Measurements from ENCODE around the gene FAM13A.

The FAM13A gene

DNA sequence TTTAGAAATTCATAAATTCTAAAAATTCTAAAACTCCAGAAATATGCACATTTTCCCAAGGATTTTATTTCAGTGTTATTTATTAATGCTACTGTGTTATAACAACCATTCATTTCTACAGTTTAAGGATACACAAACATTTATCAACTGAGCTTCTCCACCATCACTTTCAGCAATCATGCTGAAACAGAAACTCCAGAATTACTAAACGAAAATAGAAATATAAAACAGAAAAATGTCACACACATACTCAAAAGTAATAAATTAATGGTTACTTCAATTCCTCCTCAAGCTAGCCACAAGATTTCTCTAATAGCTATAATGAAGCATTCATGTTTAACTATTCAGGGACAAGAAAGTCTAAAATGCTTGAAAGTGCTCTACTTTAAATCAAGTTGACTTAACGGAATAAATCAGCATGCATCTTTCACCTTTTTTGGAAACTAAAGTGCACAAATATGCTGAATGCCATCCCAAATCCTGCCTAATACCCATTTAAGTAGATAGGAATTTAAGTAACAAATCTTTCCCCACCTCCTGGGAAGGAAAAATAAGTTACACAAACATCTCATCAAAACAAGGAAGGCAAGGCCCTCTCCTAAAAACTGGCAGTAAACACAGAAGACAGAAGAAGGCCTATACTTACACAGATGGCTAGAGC, 563 bp downstream of the FAM13A start:
- Histone ChIP-seq H3F3A (ENCODE audit: control insufficient read depth, insufficient read depth) (no peaks in the 10 kb centered on the region), H3K4me3 (ENCODE audit: low read length) (peak overlapping the region; percentile 26), H3K27me3 (ENCODE audit: control insufficient read depth, low read length) (no peaks in the 10 kb centered on the region), H4K20me1 (ENCODE audit: control insufficient read depth, insufficient read depth, low read depth, low read length) (no peaks in the 10 kb centered on the region), H3K36me3 (ENCODE audit: control insufficient read depth, low read length) (no peaks in the 10 kb centered on the region), H3K9me3 (ENCODE audit: control insufficient read depth, insufficient read depth, low read length) (no peaks in the 10 kb centered on the region), H3K4me2 (ENCODE audit: low read length) (no peak overlapping the region; the same call in 1 of the 2 replicates), H3K27ac (ENCODE audit: low read depth, low read length) (no peak overlapping the region), H3K79me2 (ENCODE audit: control insufficient read depth, low read length) (no peaks in the 10 kb centered on the region), H3K4me1 (ENCODE audit: control insufficient read depth, low read length) (no peaks in the 10 kb centered on the region), H3K9me2 (replicated peaks; ENCODE audit: control insufficient read depth, low read length) (no peaks in the 10 kb centered on the region)
- TF ChIP-seq EZH2phosphoT487 (IDR thresholded peaks at IDR 0.05; ENCODE audit: borderline replicate concordance, low read length): no peak
- TF ChIP-seq, protein P1, sequence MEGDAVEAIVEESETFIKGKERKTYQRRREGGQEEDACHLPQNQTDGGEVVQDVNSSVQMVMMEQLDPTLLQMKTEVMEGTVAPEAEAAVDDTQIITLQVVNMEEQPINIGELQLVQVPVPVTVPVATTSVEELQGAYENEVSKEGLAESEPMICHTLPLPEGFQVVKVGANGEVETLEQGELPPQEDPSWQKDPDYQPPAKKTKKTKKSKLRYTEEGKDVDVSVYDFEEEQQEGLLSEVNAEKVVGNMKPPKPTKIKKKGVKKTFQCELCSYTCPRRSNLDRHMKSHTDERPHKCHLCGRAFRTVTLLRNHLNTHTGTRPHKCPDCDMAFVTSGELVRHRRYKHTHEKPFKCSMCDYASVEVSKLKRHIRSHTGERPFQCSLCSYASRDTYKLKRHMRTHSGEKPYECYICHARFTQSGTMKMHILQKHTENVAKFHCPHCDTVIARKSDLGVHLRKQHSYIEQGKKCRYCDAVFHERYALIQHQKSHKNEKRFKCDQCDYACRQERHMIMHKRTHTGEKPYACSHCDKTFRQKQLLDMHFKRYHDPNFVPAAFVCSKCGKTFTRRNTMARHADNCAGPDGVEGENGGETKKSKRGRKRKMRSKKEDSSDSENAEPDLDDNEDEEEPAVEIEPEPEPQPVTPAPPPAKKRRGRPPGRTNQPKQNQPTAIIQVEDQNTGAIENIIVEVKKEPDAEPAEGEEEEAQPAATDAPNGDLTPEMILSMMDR (IDR thresholded peaks at IDR 0.05; ENCODE audit: low read depth, low read length, poor library complexity, severe bottlenecking): no peak

DNA sequence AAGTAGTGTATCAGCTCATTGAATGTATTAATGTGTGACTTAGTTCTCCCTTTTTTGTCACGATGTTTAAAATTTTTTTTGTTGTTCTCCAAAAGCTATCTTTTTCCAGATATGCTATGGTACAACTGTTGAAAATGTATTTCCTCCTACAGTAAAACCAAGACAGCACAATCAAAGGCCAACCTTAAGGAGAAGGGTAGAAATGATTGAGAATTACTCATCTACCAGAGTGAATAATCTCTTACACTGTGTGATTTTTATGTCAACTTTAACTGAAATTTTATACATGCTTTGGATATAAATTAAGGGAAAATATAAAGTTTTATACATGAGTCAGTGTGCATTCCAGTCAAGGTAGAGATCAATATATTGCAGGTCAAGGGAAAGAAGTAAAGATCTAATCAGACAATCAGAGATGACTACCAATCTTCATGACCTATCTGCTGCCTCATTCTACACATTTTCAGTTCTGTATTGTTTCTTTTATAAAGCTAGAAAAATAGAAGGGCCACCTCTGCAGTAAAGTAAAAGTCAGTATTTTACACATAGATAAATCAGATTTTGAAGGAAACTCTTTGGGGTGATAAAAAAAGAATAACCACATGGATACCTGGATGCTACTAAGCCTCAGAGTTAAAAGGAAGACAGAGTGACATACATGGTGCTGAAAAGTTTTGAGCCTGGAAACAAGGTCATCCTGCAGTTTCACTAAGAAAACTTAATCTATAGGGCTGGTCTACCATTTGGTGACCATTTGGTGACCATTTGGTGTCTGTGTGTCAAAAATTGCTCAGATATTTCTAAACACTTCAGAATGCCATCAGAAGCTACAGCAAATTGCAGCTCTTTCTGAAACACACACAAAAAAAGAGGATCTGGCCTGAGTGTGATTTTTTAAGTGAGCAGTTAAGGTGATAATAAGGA, 1.6 kb downstream of the FAM13A start:
- no peak overlapping the region for H3K4me2 ChIP-seq (ENCODE audit: low read length)
- no peaks in the 10 kb centered on the region for H3K4me1 ChIP-seq (ENCODE audit: control insufficient read depth, low read length)
- H3F3A ChIP-seq (ENCODE audit: control insufficient read depth, insufficient read depth): no peaks in the 10 kb centered on the region
- no peaks in the 10 kb centered on the region for H3K79me2 ChIP-seq (ENCODE audit: control insufficient read depth, low read length)
- H3K9me2 ChIP-seq (replicated peaks; ENCODE audit: control insufficient read depth, low read length): no peaks in the 10 kb centered on the region
- no peak overlapping the region for H3K27ac ChIP-seq (ENCODE audit: low read depth, low read length)
- TF ChIP-seq, protein P1 (IDR thresholded peaks at IDR 0.05; ENCODE audit: low read depth, low read length, poor library complexity, severe bottlenecking): no peak
- no peak for TF ChIP-seq EZH2phosphoT487 (IDR thresholded peaks at IDR 0.05; ENCODE audit: borderline replicate concordance, low read length)
- no peaks in the 10 kb centered on the region for H3K36me3 ChIP-seq (ENCODE audit: control insufficient read depth, low read length)
- H3K9me3 ChIP-seq (ENCODE audit: control insufficient read depth, insufficient read depth, low read length): no peaks in the 10 kb centered on the region
- H4K20me1 ChIP-seq (ENCODE audit: control insufficient read depth, insufficient read depth, low read depth, low read length): no peaks in the 10 kb centered on the region
- H3K27me3 ChIP-seq (ENCODE audit: control insufficient read depth, low read length): no peaks in the 10 kb centered on the region
- no peak overlapping the region for H3K4me3 ChIP-seq (ENCODE audit: low read length)

DNA sequence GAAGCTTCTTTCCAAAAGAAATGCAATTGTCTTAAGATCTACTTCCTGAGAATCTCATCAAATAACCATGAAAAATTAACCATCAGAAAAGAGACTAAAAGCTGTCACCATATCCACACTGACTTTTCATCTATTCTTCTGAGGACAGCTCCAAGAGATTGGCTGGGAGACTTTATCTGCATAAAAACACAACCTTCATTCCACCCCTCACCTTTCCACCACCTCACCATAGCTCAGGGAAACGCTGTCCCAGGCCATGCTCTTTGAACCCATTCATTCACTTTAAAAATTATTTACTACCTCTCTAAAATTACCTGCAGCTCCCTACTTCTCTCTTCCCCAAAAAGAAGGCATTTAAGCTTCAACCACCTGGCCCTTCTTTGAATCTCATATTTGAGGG, 2.4 kb downstream of the FAM13A start:
- Histone ChIP-seq H3K4me2 (ENCODE audit: low read length) (no peak overlapping the region), H4K20me1 (ENCODE audit: control insufficient read depth, insufficient read depth, low read depth, low read length) (no peaks in the 10 kb centered on the region), H3K4me1 (ENCODE audit: control insufficient read depth, low read length) (no peaks in the 10 kb centered on the region), H3K9me3 (ENCODE audit: control insufficient read depth, insufficient read depth, low read length) (no peaks in the 10 kb centered on the region), H3F3A (ENCODE audit: control insufficient read depth, insufficient read depth) (no peaks in the 10 kb centered on the region), H3K27me3 (ENCODE audit: control insufficient read depth, low read length) (no peaks in the 10 kb centered on the region), H3K9me2 (replicated peaks; ENCODE audit: control insufficient read depth, low read length) (no peaks in the 10 kb centered on the region), H3K4me3 (ENCODE audit: low read length) (no peak overlapping the region), H3K36me3 (ENCODE audit: control insufficient read depth, low read length) (no peaks in the 10 kb centered on the region), H3K27ac (ENCODE audit: low read depth, low read length) (no peak overlapping the region), H3K79me2 (ENCODE audit: control insufficient read depth, low read length) (no peaks in the 10 kb centered on the region)
- no peak for TF ChIP-seq EZH2phosphoT487 (IDR thresholded peaks at IDR 0.05; ENCODE audit: borderline replicate concordance, low read length)
- TF ChIP-seq, protein P1 (IDR thresholded peaks at IDR 0.05; ENCODE audit: low read depth, low read length, poor library complexity, severe bottlenecking): no peak

All from DOHH2 (cell line).